BLaER1 treated with 17β-estradiol and CSF1 and Interleukin-3, amounts not matched to agents 10 nM and 100 nM (cell line): ENCODE results near the gene KCNIP3.

ENCODE experiments used
- H3K27ac ChIP-seq, 11 experiments: shearing (Covaris generic); formaldehyde crosslinking; 2 replicates each; pipeline ENCODE4 v1.8.1; 2022
- H3K27me3 ChIP-seq, 11 experiments: shearing (Covaris generic); formaldehyde crosslinking; 2 replicates each; pipeline ENCODE4 v1.8.1; 2022
- H3K36me3 ChIP-seq, 11 experiments: shearing (Covaris generic); formaldehyde crosslinking; 2 replicates each; pipeline ENCODE4 v1.8.1; 2022
- H3K4me1 ChIP-seq, 10 experiments: shearing (Covaris generic); formaldehyde crosslinking; 2 replicates each; pipeline ENCODE4 v1.8.1; 2022
- H3K4me2 ChIP-seq, 11 experiments: shearing (Covaris generic); formaldehyde crosslinking; 2 replicates each; pipeline ENCODE4 v1.8.1; 2022
- H3K4me3 ChIP-seq, 10 experiments: shearing (Covaris generic); formaldehyde crosslinking; 2 replicates each; pipeline ENCODE4 v1.8.1; 2022
- H3K9ac ChIP-seq, 11 experiments: shearing (Covaris generic); formaldehyde crosslinking; 2 replicates each; pipeline ENCODE4 v1.8.1; 2022
- H3K9me3 ChIP-seq, 11 experiments: shearing (Covaris generic); formaldehyde crosslinking; replicated peaks in 1 of 11; 2 replicates each; pipeline ENCODE4 v1.8.1; 2022
- H4K20me1 ChIP-seq, 11 experiments: shearing (Covaris generic); formaldehyde crosslinking; 2 replicates each; pipeline ENCODE4 v1.8.1; 2022
- Cebpa-rat ChIP-seq, 11 experiments: shearing (Covaris generic); IDR thresholded peaks; 2 replicates each; pipeline ENCODE4 v1.8.1; 2022

KCNIP3 gene

DNA sequence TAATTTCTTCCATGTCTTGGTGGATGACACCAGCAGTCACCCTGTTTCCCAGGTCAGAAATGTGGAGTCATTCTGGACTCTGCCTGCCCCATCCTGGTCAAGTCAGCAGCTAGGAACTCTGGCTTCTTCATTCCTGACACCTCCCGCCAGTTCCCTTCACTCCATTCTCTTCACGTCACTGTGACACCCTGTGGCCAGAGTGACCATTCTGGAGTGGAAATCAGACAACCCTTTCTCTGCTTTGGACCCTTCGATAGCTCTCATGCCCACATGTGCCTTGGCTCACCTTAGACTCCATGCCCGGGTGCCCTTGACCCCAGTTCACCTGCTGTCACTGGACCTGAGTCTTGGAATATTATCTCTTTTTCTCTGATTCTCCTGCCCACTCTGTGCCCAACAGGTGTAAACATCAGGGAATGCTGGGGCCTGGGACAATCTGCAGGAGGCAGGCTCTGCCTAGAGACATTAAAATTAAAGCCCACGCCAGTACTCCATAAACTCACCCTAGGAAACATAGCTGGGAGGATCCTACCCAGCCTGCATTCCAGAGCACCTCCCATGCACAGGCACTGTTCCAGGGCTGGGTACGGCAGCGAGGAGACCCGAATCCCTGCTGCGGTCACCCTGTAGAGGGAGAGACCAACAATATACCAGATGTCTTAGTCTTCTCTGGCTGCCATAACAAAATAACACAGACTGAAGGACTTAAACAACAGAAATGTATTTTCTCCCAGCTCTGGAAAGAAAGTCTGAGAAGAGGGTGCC lies 64.3 kb downstream of the KCNIP3 start:
- peaks cover 0 to 8% (median 5%) of the 10 kb centered on the region in 11 experiments; a peak in 9 of 22 replicates for H3K9me3 ChIP-seq
- no peak overlapping the region for H3K9ac ChIP-seq
- no peaks in the 10 kb centered on the region for H4K20me1 ChIP-seq
- no peak for TF ChIP-seq Cebpa-rat (IDR thresholded peaks at IDR 0.05)
- H3K36me3 ChIP-seq: no peaks in the 10 kb centered on the region
- H3K4me3 ChIP-seq: no peak overlapping the region
- no peak overlapping the region for H3K27ac ChIP-seq
- H3K27me3 ChIP-seq: no peaks in the 10 kb centered on the region
- no peak overlapping the region for H3K4me2 ChIP-seq
- no peaks in the 10 kb centered on the region for H3K4me1 ChIP-seq

DNA sequence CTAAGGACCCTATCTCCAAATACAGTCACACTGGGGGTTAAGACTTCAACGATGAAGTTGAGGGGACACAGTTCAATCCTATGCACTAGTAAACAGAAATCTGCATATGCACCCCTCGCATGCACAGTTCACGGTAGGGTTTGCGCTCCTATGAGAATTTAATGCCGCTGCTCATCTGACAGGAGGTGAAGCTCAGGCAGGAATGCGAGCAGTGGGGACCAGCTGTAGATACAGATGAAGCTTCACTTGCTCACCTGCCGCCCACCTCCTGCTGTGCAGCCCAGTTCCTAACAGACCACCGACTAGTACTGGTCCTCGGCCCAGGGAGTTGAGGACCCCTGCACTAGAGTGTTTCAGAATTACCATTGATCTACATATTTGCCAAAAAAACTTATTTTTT lies 65.3 kb downstream of the KCNIP3 start:
- H3K36me3 ChIP-seq: no peaks in the 10 kb centered on the region
- H3K4me3 ChIP-seq: no peak overlapping the region
- no peak overlapping the region for H3K9ac ChIP-seq
- TF ChIP-seq Cebpa-rat (IDR thresholded peaks at IDR 0.05): no peak
- no peaks in the 10 kb centered on the region for H3K4me1 ChIP-seq
- H3K27ac ChIP-seq: no peak overlapping the region
- no peaks in the 10 kb centered on the region for H3K9me3 ChIP-seq
- no peak overlapping the region for H3K4me2 ChIP-seq
- H3K27me3 ChIP-seq: no peaks in the 10 kb centered on the region
- no peaks in the 10 kb centered on the region for H4K20me1 ChIP-seq

DNA sequence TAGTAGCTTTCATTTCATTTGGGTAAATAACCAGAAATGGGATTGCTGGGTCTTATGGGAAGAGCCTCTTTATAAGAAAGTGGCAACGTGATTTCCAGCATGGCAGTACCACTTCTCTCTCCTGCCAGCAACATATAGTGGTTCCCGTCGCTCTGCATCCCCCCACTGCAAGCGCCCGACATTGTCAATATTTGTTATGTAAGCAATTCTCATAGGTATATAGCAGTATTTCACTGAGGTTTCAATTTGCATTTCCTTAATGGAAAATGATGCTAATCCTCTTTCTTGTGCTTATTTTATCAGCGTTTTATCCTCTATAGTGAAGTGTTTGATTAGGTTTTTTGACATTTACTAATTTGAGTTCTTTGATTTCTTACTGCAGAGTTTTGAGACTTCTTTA lies 69.4 kb downstream of the KCNIP3 start:
- Histone ChIP-seq H3K4me3 (no peak overlapping the region), H4K20me1 (no peaks in the 10 kb centered on the region), H3K27me3 (no peaks in the 10 kb centered on the region), H3K27ac (no peak overlapping the region), H3K9me3 (peaks cover 0 to 5% (median 0%) of the 10 kb centered on the region in 11 experiments; a peak in 3 of 22 replicates), H3K4me1 (no peaks in the 10 kb centered on the region), H3K36me3 (no peaks in the 10 kb centered on the region), H3K9ac (no peak overlapping the region), H3K4me2 (no peak overlapping the region)
- TF ChIP-seq Cebpa-rat (IDR thresholded peaks at IDR 0.05): no peak

- Histone ChIP-seq H3K4me3 (no peak overlapping the region), H3K4me2 (no peak overlapping the region), H3K36me3 (no peaks in the 10 kb centered on the region), H3K9me3 (peaks cover 0 to 5% (median 0%) of the 10 kb centered on the region in 11 experiments; a peak in 3 of 22 replicates), H3K4me1 (peaks cover 0 to 13% (median 7%) of the 10 kb centered on the region in 10 experiments; a peak in 10 of 20 replicates), H3K27me3 (no peaks in the 10 kb centered on the region), H4K20me1 (no peaks in the 10 kb centered on the region; a peak in 1 of 22 replicates), H3K9ac (no peak overlapping the region), H3K27ac (no peak overlapping the region)
- no peak for TF ChIP-seq Cebpa-rat (IDR thresholded peaks at IDR 0.05)
Measured at GRCh38 chr2:95372216-95372829, 75.2 kb downstream of the KCNIP3 start.

- TF ChIP-seq Cebpa-rat (IDR thresholded peaks at IDR 0.05): no peak
- Histone ChIP-seq H3K27me3 (no peaks in the 10 kb centered on the region), H3K9me3 (peaks cover 0 to 5% (median 0%) of the 10 kb centered on the region in 11 experiments; a peak in 3 of 22 replicates), H3K4me3 (no peak overlapping the region), H3K9ac (no peak overlapping the region), H3K4me2 (no peak overlapping the region), H3K27ac (no peak overlapping the region), H4K20me1 (no peaks in the 10 kb centered on the region; a peak in 1 of 22 replicates), H3K36me3 (no peaks in the 10 kb centered on the region), H3K4me1 (peaks cover 0 to 13% (median 7%) of the 10 kb centered on the region in 10 experiments; a peak in 10 of 20 replicates)
Measured at GRCh38 chr2:95372845-95373244, 75.7 kb downstream of the KCNIP3 start.

- H3K4me2 ChIP-seq: no peak overlapping the region
- H3K27ac ChIP-seq: no peak overlapping the region
- H3K4me1 ChIP-seq: peaks cover 0 to 14% (median 9%) of the 10 kb centered on the region in 10 experiments; a peak in 11 of 20 replicates
- H3K36me3 ChIP-seq: no peaks in the 10 kb centered on the region
- H3K9ac ChIP-seq: no peak overlapping the region
- TF ChIP-seq Cebpa-rat (IDR thresholded peaks at IDR 0.05): no peak
- H3K9me3 ChIP-seq: peaks cover 0 to 5% (median 0%) of the 10 kb centered on the region in 11 experiments; a peak in 3 of 22 replicates
- H3K4me3 ChIP-seq: no peak overlapping the region
- no peaks in the 10 kb centered on the region for H3K27me3 ChIP-seq
- no peaks in the 10 kb centered on the region; a peak in 1 of 22 replicates for H4K20me1 ChIP-seq
Measured at GRCh38 chr2:95374029-95374428, 76.9 kb downstream of the KCNIP3 start.

DNA sequence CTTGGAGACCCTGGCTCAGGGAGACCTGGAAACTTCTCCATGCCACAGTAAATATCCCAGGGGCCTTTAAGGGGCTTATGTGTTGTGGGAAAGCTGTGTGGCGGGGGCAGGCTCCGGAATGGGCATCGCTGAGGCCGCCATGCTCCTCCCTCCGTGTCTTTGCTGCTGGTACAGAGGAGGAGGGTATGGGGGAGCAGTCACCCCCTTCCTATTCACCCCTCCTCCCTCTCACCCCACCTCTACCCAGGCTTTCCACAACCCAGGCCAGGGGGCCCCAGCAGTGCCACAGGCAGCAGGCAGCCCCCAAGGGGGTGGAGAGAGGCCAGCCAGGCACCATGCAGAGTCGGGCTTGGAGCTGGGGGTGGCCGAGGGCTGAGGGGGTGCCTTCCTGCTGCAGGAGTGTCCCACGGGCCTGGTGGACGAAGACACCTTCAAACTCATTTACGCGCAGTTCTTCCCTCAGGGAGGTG lies 77.3 kb downstream of the KCNIP3 start:
- Histone ChIP-seq H3K9ac (no peak overlapping the region), H3K27ac (no peak overlapping the region), H3K36me3 (no peaks in the 10 kb centered on the region), H4K20me1 (no peaks in the 10 kb centered on the region; a peak in 1 of 22 replicates), H3K27me3 (no peaks in the 10 kb centered on the region), H3K4me3 (no peak overlapping the region), H3K4me1 (peaks cover 0 to 19% (median 13%) of the 10 kb centered on the region in 10 experiments; a peak in 11 of 20 replicates), H3K4me2 (peak overlapping the region in 4 of 11 experiments; percentile 24 to 30 (median 30); a peak in 4 of 22 replicates), H3K9me3 (peaks cover 0 to 5% (median 0%) of the 10 kb centered on the region in 11 experiments; a peak in 3 of 22 replicates)
- no peak for TF ChIP-seq Cebpa-rat (IDR thresholded peaks at IDR 0.05)

GRCh38 chr2:95374921-95375471 lies 77.8 kb downstream of the KCNIP3 start:
- peak overlapping the region in 5 of 11 experiments; percentile 23 to 30 (median 30); a peak in 5 of 22 replicates for H3K4me2 ChIP-seq
- H3K27me3 ChIP-seq: no peaks in the 10 kb centered on the region

More at GRCh38 chr2:95374921-95375471, 77.8 kb downstream of the KCNIP3 start:
- Histone ChIP-seq H3K4me1 (peaks cover 0 to 24% (median 16%) of the 10 kb centered on the region in 10 experiments; a peak in 11 of 20 replicates), H4K20me1 (no peaks in the 10 kb centered on the region; a peak in 1 of 22 replicates), H3K36me3 (no peaks in the 10 kb centered on the region), H3K27ac (no peak overlapping the region), H3K9ac (no peak overlapping the region), H3K4me3 (no peak overlapping the region), H3K9me3 (peaks cover 0 to 5% (median 0%) of the 10 kb centered on the region in 11 experiments; a peak in 3 of 22 replicates)
- no peak for TF ChIP-seq Cebpa-rat (IDR thresholded peaks at IDR 0.05)
